C4-2B (cell line): ENCODE results near the gene CLDN12.

ENCODE experiments used
- ZFX ChIP-seq: fragments of 450-650 bp; IDR thresholded peaks from 2 replicates; pipeline ENCODE4 v1.6.1; 2017
- TF ChIP-seq, protein P1 (sequence below): fragments of 450-650 bp; conservative IDR thresholded peaks from 2 replicates; pipeline ENCODE4 v1.5.1; 2017; ENCODE audit warnings: mild to moderate bottlenecking

DNA sequence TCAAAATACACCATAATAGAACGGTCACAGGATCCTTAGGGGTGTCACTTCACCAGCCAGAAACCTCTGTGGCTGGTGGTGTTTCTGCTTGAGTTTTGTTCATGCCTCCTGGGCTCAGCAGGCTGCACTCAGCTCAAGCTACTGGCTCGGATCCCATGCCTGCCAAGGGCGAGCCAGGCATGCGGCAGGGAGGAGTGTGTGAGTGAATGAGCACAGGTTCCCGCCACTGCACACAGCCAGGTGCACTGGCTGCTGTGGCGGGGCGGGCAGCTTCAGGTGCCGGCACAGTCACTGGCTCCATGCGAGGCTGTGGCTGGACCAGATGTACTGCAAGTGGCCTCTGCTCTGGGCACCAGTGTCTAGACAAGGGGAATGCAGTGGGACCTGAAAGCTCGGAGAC is 29.5 kb downstream of the CLDN12 start:
- TF ChIP-seq, protein P1, sequence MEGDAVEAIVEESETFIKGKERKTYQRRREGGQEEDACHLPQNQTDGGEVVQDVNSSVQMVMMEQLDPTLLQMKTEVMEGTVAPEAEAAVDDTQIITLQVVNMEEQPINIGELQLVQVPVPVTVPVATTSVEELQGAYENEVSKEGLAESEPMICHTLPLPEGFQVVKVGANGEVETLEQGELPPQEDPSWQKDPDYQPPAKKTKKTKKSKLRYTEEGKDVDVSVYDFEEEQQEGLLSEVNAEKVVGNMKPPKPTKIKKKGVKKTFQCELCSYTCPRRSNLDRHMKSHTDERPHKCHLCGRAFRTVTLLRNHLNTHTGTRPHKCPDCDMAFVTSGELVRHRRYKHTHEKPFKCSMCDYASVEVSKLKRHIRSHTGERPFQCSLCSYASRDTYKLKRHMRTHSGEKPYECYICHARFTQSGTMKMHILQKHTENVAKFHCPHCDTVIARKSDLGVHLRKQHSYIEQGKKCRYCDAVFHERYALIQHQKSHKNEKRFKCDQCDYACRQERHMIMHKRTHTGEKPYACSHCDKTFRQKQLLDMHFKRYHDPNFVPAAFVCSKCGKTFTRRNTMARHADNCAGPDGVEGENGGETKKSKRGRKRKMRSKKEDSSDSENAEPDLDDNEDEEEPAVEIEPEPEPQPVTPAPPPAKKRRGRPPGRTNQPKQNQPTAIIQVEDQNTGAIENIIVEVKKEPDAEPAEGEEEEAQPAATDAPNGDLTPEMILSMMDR = no peak
- TF ChIP-seq ZFX = no peak
